HFF-Myc (cell line): ENCODE data around the gene RAD52.
"Not testable (repeated sequence)": the region's sequence is repeated elsewhere in the genome, so short reads cannot be mapped to it uniquely, and the experiment has no call there.

Experiments used
- DNase-seq: peaks from one replicate; pipeline ENCODE4 v3.0.0-alpha.2; 2011; ENCODE audit warnings: low read depth; ENCODE audit errors: extremely low read depth
- H3K4me3 ChIP-seq: replicated peaks from 2 replicates; pipeline ENCODE4 v1.5.1; 2011; ENCODE audit warnings: low read depth, mild to moderate bottlenecking, control low read depth, low read length
- TF ChIP-seq, protein P1 (sequence below): IDR thresholded peaks from 2 replicates; pipeline ENCODE4 v1.5.1; 2012; ENCODE audit warnings: mild to moderate bottlenecking, low read depth, low read length, control low read depth; ENCODE audit errors: missing control alignments

RAD52 gene

DNA sequence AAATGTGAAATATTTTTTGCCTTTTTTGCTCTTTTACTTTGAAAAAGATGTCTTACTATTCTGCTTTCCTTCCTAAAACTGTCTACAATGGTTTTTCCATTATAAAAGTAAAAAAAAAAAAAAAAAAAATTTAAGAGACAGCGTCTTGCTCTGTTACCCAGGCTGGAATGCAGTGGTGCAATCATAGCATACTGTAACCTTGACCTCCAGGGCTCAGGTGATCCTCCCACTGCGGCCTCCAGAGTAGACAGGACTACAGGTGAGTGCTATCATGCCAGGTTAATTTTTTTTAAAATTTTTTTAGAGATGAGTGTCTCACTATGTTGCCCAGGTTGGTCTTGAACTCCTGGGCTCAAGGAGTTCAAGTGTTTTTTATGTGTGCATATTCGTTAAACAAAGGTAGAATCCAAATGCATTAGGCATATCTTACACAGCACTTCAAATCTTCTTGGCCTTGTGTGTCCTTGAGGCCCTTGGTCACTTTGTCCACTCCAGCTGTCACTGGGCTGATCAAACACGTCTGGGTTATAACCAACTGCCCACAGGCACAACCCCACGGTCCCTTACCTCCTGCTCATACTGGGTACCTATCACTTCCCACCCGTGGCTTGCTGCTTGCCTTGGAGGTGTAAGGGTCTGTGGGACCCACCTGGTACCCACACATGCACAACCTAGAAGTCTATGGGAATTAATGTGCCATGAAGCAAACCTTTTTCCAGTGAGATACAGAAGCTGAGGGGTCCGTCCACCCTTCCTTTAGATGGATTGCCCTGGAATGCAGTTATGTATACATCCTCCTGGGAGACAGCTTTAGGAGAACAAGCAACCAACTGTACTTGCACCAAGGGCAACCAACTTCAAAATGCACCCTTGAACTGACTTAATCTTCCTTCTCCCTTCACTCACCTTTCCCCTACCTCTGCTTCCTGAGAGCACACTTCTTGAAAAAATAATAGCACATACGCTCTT, 12.8 kb downstream of the RAD52 start:
- DNase-seq, result no peak
- TF ChIP-seq, protein P1, sequence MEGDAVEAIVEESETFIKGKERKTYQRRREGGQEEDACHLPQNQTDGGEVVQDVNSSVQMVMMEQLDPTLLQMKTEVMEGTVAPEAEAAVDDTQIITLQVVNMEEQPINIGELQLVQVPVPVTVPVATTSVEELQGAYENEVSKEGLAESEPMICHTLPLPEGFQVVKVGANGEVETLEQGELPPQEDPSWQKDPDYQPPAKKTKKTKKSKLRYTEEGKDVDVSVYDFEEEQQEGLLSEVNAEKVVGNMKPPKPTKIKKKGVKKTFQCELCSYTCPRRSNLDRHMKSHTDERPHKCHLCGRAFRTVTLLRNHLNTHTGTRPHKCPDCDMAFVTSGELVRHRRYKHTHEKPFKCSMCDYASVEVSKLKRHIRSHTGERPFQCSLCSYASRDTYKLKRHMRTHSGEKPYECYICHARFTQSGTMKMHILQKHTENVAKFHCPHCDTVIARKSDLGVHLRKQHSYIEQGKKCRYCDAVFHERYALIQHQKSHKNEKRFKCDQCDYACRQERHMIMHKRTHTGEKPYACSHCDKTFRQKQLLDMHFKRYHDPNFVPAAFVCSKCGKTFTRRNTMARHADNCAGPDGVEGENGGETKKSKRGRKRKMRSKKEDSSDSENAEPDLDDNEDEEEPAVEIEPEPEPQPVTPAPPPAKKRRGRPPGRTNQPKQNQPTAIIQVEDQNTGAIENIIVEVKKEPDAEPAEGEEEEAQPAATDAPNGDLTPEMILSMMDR, result no peak
- no peak overlapping the region for H3K4me3 ChIP-seq

DNA sequence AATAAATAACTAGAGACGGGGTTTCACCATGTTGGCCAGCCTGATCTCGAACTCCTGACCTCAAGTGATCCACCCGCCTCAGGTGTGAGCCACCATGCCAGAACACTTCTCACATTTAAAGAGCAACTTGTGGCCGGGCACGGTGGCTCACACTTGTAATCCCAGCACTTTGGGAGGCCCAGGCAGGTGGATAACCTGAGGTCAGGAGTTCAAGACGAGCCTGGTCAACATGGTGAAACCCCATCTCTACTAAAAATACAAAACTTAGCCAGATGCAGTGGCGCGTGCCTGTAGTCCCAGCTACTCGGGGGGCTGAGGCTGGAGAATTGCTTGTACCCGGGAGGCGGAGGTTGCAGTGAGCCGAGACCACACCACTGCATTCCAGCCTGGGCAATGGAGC, 13.6 kb downstream of the RAD52 start:
- H3K4me3 ChIP-seq, DNase-seq: not testable (repeated sequence)

DNA sequence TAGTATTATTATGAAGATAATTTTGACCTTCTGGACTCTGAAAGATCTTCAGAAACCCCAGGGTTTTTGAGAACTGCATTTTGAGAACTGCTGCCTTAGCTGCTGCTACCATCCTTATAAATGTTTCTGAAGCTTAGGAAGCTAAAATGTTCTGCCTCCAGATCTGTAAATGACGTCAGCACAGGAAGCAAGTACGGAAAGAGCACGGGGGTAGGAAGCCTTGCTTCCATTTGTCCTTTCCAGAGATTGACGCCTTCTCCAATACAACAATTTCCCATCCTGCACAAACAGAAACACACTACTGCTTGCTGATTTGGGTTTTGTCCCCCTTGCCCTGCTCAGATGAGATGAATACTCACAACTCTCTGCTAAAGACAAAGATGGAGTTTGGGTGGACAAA, 17.9 kb downstream of the RAD52 start:
- DNase-seq, result no peak
- TF ChIP-seq, protein P1, result no peak
- no peak overlapping the region for H3K4me3 ChIP-seq

DNA sequence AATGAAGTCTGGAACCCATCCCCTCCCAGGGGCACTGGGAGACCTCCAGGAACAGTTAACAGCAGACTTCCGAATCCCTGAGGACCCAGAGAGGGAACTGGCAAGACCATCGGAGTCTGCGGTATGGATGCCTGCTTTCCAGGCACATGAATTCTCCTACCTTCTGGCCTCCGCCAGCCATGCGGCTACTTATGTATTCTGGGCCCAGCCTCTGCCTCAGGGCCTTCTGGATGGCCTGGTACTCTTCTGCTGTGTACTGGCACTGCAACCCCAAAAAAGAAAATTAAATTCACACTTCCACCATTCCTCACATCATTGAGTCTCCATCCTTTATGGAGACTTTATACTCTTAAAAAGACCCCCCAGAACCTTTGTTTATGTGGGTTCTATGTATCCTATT, 18.4 kb downstream of the RAD52 start:
- TF ChIP-seq, protein P1, result no peak
- no peak overlapping the region for H3K4me3 ChIP-seq

DNA sequence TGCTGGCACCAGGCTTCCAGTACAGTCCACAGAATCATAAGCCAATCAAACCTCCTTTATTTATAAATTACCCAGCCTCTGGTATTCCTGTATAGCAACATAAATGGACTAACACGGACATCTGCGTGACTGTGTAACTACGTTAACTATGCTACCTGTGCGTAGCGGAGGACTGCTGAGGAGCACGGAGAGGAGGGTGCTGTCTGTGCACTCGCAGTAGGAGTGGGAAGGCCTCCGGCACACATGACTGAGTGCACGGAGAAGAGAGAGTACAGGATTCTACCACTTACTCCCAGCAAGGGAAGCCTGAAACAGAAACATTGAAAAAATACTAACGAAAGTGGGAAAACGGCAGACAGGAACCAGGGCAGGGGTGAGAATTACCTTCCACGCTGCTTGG, 22.9 kb downstream of the RAD52 start:
- TF ChIP-seq, protein P1, result no peak
- no peak for DNase-seq
- H3K4me3 ChIP-seq, result no peak overlapping the region

More for the DNA sequence above, 18.4 kb downstream of the RAD52 start:
- DNase-seq, result no peak

DNA sequence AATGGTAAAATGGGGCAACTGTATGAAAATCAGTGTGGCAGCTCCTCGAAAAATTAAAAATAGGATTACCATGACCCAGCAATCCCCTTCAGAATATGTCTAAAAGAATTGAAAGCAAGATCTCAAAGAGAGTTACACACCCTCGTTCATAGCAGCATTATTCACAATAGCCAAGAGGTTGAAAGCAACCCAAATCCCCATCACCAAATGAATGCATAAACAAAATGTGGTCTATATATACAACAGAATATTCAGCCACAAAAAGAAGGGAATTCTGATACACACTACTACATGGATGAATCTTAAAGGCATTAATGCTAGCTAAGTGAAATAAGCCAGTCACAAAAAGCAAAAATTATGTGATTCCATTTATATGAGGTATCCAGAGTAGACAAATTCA, 27.2 kb downstream of the RAD52 start:
- TF ChIP-seq, protein P1, result no peak
- no peak overlapping the region for H3K4me3 ChIP-seq
- no peak for DNase-seq

DNA sequence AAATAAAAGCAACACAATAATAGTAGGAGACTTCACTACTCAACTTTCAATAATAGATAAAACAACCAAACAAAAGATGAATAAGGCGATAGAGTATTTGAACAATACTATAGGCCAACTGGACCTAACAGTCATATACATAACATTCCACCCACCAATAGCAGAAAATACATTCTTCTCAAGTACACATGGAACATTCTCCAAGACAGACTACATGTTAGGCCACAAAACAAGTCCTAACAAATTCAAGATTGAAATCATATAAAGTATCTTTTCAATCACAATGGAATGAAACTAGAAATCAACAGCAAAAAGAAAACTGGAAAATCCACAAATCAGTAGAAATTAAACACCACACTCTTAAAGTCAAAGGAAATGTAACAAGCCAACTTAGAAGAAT, 28.8 kb downstream of the RAD52 start:
- H3K4me3 ChIP-seq, result no peak overlapping the region
- no peak for DNase-seq
- TF ChIP-seq, protein P1, result no peak
